Hair follicle dermal papilla cell (primary cell): ENCODE measurements around the gene DTWD2. TPM values are rescaled to one million over a fixed set of nuclear protein-coding genes. Genes with fewer than 3 reads are reported as not detected.

Experiments used
- small RNA-seq: library from RNA; depleted of rRNA; stranded (forward); fragments of <200 nt; gene quantifications from one replicate; pipeline ENCODE3, GENCODE V24; 2012
- total RNA-seq: library from RNA; depleted of rRNA; stranded (reverse); fragments of >200 nt; gene quantifications from 2 replicates; pipeline ENCODE4 v1.2.3, GENCODE V29; 2012

Gene DTWD2
- 9.0 and 9.4 TPM in 2 replicates for total RNA-seq

DNA sequence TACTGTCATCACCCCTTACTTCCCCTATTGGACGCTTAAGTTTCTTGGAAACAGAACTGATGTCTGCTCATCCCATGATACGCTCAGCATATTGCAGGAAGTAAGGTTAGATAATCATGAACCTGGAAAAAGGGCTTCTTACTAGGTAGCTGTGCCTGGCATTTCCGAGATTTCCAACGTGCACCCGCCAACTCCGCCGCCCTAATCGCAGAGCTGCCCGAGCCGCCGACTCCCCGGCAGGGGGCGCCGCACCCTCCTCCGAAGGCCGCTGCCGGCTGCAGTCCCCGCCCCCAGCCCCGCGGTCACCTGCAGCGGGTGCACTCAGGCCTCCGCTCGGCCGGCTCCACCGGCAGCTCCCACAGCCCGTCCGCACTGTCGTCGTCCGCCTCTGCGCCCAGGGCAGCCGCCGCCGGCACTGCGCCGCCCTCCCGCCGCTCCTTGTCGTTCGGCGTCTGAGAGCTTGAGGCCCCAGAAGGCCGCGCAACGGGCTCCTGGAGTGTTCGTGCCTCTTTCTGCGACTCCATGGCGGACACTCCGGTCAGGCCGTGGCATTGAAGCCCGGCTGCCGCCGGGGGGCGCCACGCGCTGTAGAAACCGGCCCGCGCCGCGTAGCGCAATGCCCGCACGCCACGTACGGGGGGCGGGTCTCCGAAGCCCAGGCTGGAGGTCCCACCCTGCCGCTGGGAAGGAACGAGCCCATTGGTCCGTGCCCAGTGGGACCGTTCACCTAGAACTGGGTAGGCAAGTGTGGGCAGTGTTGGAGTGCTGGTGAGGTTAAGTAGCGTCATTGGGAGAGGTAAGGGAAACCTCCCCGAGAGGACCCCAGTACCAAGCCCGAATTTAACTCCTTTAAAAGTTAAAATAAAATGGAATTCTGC is at the start of gene DTWD2:
Gene DTWD2 (minus strand): TSS at position 560 of the 878 bp plus-strand sequence. CDS start 36 bp downstream, at position 524.

Small RNA genes within 50 kb of the gene (small RNA-seq; reads per million reads assigned to genes)
- gene RNU6-373P: not detected

Other genes with a start within 250 kb of the DTWD2 start
- gene DMXL1, start 82.5 kb upstream of the DTWD2 start, total RNA-seq: 47.0 and 72.5 TPM in 2 replicates